Kidney epithelial cell (primary cell): ENCODE data around the gene WDR20. TPM values are rescaled to one million over a fixed set of nuclear protein-coding genes. Genes with fewer than 3 reads are reported as not detected.

ENCODE experiments used
- DNase-seq: peaks from one replicate; pipeline ENCODE4 v3.0.0-alpha.2; 2010; ENCODE audit warnings: low read depth
- H3K27me3 ChIP-seq: 2 replicates; pipeline ENCODE4 v1.6.0; 2011; ENCODE audit warnings: low read length; ENCODE audit not compliant: control insufficient read depth, insufficient read depth
- H3K36me3 ChIP-seq: 2 replicates; pipeline ENCODE4 v1.5.1; 2011; ENCODE audit warnings: low read length; ENCODE audit not compliant: control insufficient read depth, insufficient read depth
- H3K4me3 ChIP-seq: 2 replicates; pipeline ENCODE4 v1.5.1; 2011; ENCODE audit warnings: low read depth, mild to moderate bottlenecking, control low read depth, low read length
- CTCF ChIP-seq: IDR thresholded peaks from 2 replicates; pipeline ENCODE4 v1.5.1; 2011; ENCODE audit warnings: mild to moderate bottlenecking, moderate library complexity, low read length, control low read depth, inconsistent platforms; ENCODE audit not compliant: insufficient read depth, poor library complexity, severe bottlenecking
- total RNA-seq: library from RNA; depleted of rRNA; stranded (reverse); fragments of >200 nt; gene quantifications from 2 replicates; pipeline ENCODE4 v1.2.3, GENCODE V29; 2015

Gene WDR20
- total RNA-seq, 1 donor from 2014 or later = 14.0 TPM

DNA sequence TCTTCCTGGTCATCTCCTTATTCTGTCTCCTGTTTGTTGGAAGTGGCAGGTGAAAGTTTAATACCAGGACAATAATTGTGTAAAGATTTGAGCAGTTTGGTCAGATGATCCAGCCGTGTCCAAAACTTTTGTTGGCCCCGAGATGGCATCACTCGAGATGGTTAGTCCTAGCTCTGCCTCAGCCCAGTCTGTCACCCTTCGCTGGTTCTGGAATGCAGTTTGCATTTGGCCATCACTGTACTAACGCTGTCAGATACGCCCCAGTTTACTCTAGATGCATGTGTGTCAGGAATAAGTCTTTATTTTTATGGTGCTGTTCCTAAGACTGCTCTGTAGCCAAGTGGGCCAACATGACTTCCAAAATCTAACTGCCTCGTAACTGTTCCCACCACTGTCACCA is 85.7 kb downstream of the WDR20 start:
- H3K27me3 ChIP-seq = no peaks in the 10 kb centered on the region
- DNase-seq = no peak
- no peak overlapping the region for H3K4me3 ChIP-seq
- TF ChIP-seq CTCF = no peak
- H3K36me3 ChIP-seq = no peaks in the 10 kb centered on the region

DNA sequence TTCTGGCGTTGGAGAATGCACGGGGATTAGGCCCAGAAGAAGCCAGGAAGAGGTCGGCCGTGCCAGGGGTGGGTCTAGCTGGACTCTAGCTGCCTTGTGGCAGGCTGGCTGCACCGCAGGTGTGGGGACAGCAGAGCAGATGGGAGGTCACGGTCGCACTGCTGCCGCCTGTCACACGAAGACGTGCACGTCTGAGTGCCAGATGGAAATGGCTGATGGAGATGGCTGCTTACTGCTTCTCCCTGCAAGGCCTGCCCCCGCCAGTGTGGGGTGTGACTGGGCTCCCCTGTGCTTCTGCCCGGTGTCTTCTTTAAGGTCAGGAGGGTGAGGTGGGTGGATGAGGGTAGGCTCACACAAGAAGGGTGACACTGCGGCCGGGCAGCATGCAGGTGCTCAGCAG is 86.2 kb downstream of the WDR20 start:
- Histone ChIP-seq H3K27me3 (no peaks in the 10 kb centered on the region), H3K36me3 (no peaks in the 10 kb centered on the region), H3K4me3 (no peak overlapping the region)
- no peak for DNase-seq
- TF ChIP-seq CTCF = no peak

- no peak overlapping the region for H3K4me3 ChIP-seq
- no peak for TF ChIP-seq CTCF
- DNase-seq = no peak
- H3K36me3 ChIP-seq = no peaks in the 10 kb centered on the region
- H3K27me3 ChIP-seq = no peaks in the 10 kb centered on the region
These were observed 86.8 kb downstream of the WDR20 start for GRCh38 chr14:102226356-102227125.

GRCh38 chr14:102227184-102227964 is 87.7 kb downstream of the WDR20 start:
- Histone ChIP-seq H3K36me3 (no peaks in the 10 kb centered on the region), H3K4me3 (no peak overlapping the region), H3K27me3 (no peaks in the 10 kb centered on the region)
- no peak for TF ChIP-seq CTCF
- DNase-seq = no peak

GRCh38 chr14:102229071-102229738 is 89.5 kb downstream of the WDR20 start:
- no peaks in the 10 kb centered on the region for H3K27me3 ChIP-seq
- no peak for TF ChIP-seq CTCF
- no peak overlapping the region for H3K4me3 ChIP-seq
- H3K36me3 ChIP-seq = peaks cover 1% of the 10 kb centered on the region
- no peak for DNase-seq
